Embryonic facial prominence (tissue), 1 donor: Measurements from ENCODE around the gene WDFY4.

ENCODE experiments used
- DNase-seq: peaks from one replicate; pipeline ENCODE4 v3.0.0-alpha.2; 2016; ENCODE audit errors: extremely low spot score

WDFY4 gene

GRCh38 chr10:48817141-48817540 lies 132.5 kb downstream of the WDFY4 start:
- no peak for DNase-seq

GRCh38 chr10:48818081-48818480 lies 133.4 kb downstream of the WDFY4 start:
- DNase-seq, result no peak

- DNase-seq, result no peak
These were observed 134.3 kb downstream of the WDFY4 start for GRCh38 chr10:48818861-48819520.

- no peak for DNase-seq
These were observed 135.1 kb downstream of the WDFY4 start for GRCh38 chr10:48819783-48820182.

GRCh38 chr10:48820231-48820630 lies 135.6 kb downstream of the WDFY4 start:
- no peak for DNase-seq

GRCh38 chr10:48820699-48821098 lies 136.0 kb downstream of the WDFY4 start:
- DNase-seq, result no peak

- DNase-seq, result no peak
These were observed 136.4 kb downstream of the WDFY4 start for GRCh38 chr10:48821111-48821510.

- no peak for DNase-seq
These were observed 137.0 kb downstream of the WDFY4 start for GRCh38 chr10:48821692-48822091.

GRCh38 chr10:48833674-48834073 lies 149.0 kb downstream of the WDFY4 start:
- no peak for DNase-seq

GRCh38 chr10:48834189-48834965 lies 149.7 kb downstream of the WDFY4 start:
- DNase-seq, result no peak

GRCh38 chr10:48835781-48836180 lies 151.1 kb downstream of the WDFY4 start:
- DNase-seq, result peak; percentile 15

- DNase-seq, result no peak
These were observed 151.9 kb downstream of the WDFY4 start for GRCh38 chr10:48836605-48837004.

- DNase-seq, result no peak
These were observed 154.2 kb downstream of the WDFY4 start for GRCh38 chr10:48838834-48839233.

GRCh38 chr10:48839809-48840679 lies 155.4 kb downstream of the WDFY4 start:
- no peak for DNase-seq

GRCh38 chr10:48842231-48842630 lies 157.6 kb downstream of the WDFY4 start:
- no peak for DNase-seq

GRCh38 chr10:48843198-48843597 lies 158.5 kb downstream of the WDFY4 start:
- DNase-seq, result no peak

- no peak for DNase-seq
These were observed 159.9 kb downstream of the WDFY4 start for GRCh38 chr10:48844616-48845015.

- DNase-seq, result no peak
These were observed 160.8 kb downstream of the WDFY4 start for GRCh38 chr10:48845512-48845911.

- DNase-seq, result no peak
These were observed 163.0 kb downstream of the WDFY4 start for GRCh38 chr10:48847691-48848090.

- DNase-seq, result no peak
These were observed 172.2 kb downstream of the WDFY4 start for GRCh38 chr10:48856855-48857254.

GRCh38 chr10:48872234-48872633 lies 187.6 kb downstream of the WDFY4 start:
- DNase-seq, result no peak

GRCh38 chr10:48878091-48878490 lies 193.4 kb downstream of the WDFY4 start:
- DNase-seq, result no peak
